HG03103 (cell line): ENCODE measurements around the gene IGFN1.

Experiments
- ATAC-seq: cut with Tn5 transposase; IDR thresholded peaks from one replicate; pipeline ENCODE4 v1.9.1; 2021; ENCODE audit warnings: low read depth; ENCODE audit not compliant: unreplicated experiment

The IGFN1 gene

GRCh38 chr1:201261771-201262547 lies 71.3 kb downstream of the IGFN1 start:
- ATAC-seq: no peak

GRCh38 chr1:201262963-201263608 lies 72.5 kb downstream of the IGFN1 start:
- ATAC-seq: no peak

DNA sequence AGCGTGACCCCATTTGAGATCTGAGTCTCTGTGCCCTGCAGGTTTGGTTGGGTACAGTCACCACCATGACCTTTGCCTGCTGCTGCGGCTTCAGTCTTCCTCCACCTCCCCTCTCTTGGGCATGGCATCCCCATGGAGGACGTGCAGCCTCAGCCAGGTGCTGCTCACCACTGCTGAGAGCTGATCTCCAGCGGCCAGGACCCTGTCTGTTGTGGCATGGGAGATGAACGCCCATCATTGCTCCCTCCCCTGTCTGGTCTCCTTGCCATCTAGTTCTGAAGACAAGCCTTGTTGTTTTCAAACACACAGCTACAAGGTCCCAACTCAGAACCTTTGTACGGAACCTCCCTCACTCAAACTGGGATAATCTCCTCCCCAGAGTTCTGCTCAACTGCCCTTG lies 73.4 kb downstream of the IGFN1 start:
- ATAC-seq: no peak

DNA sequence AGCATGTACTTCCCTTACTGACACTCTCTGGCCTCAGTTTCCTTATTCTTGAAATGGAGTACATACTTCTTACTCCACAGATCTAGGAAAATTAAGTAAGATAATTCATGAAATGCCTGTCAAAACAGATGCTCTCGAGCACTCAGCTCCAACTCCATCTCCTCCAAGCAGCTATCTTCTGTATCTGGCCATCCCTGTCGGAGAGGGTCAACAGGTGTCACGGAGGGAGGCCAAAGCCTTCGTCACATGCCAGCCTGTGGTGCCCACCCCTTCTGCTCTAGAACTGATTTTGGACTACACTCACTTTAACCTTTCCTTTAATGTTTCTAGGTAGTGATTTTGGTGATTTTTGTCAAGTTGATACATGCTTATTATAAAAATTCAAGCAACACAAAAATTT lies 73.9 kb downstream of the IGFN1 start:
- no peak for ATAC-seq

GRCh38 chr1:201265756-201266155 lies 75.1 kb downstream of the IGFN1 start:
- ATAC-seq: no peak

DNA sequence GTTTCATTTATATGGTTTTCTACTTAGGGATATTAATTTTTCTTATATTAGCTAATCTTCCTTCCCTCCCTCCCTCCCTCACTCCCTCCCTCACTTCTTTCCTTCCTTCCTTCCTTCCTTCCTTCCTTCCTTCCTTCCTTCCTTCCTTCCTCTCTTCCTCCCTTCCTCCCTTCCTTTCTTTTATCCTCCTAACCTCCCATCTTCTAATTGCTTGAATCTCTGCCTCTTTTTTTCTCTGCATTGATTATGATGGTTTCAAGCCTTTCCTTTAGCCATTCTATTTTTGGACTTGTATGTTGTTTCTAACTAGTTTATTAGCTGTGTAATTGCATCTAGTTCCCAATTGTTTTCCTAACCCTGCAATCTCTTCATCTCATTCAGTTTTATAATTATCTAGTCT lies 75.7 kb downstream of the IGFN1 start:
- no peak for ATAC-seq

GRCh38 chr1:201266774-201267173 lies 76.2 kb downstream of the IGFN1 start:
- ATAC-seq: no peak

DNA sequence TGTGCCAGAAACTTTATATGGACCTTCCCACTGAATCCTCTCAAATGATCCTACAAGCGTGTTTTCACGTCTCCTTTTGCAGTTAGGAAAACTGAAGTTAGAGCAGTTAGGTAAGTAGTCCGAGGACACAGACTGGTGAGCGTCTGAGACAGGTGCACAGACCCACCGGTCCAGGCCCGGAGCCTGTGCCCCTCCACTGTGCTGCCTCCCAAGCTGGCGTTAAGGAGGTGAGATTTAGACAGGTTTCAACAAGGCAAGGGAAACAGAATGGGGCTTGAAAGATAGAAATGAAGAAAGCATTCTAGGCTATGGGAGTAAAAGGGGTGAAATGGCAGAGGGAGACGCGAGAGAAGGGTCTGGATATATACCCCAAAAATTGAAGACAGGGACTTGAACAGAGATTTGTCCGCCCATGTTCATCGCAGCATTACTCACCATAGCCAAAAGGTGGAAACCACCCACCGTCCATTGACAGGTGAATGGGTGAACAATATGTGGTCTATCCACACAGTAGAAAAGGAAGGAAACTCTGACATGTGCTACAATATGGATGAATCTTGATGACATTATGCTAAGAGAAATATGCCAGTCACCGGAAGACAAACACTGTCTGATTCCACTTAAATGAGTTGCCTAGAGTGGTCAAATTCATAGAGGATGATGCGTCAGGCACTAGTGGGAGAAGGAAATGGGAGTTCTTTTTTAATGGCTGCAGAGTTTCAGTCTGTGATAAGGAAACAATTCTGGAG lies 77.0 kb downstream of the IGFN1 start:
- ATAC-seq: no peak

DNA sequence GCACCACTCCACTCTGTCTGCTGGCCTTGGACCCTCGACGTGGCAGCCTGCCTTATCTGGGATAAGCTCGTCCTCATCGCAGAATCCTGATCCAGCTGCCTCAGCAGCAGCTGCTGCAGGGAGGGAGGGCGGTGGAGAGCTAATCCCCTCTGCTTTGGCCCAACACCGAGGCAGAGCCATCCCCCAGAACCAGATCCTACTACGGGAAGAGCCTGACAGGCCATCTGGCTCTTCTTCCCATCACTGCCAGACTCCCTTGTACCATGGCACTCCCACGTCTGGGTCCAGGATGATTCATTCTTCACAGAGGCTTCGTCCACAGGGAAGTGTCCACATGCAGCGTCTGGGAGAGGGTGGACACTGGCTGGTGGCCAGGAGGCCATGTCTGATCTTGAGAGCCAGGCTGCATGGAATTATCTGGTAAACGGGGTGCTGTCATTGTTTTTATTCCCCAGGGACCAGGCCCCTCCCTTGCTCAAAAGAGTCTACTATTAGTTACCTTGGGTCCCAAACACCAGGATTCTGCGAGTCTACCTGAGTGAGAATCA lies 78.1 kb downstream of the IGFN1 start:
- no peak for ATAC-seq

DNA sequence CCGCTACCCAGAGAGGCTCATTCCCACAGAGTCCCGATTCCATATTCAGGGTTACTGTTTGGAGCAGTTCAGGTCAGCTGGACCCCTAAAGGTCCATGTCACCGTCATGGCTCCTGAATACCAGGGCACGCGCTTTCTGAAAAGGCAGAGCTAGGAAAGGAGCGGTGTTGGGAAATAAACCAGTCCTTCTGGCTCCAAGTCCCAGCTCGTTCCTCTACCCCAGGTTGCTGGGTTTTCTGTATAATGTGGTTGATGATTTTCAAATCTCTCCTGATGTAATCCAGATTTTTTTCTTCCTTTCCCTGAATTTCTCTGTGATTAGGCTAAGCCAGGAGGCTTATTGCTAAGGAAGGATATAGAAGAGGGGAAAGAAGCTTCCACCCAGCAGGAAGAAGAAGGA lies 78.7 kb downstream of the IGFN1 start:
- no peak for ATAC-seq

GRCh38 chr1:201269900-201270410 lies 79.3 kb downstream of the IGFN1 start:
- ATAC-seq: no peak

DNA sequence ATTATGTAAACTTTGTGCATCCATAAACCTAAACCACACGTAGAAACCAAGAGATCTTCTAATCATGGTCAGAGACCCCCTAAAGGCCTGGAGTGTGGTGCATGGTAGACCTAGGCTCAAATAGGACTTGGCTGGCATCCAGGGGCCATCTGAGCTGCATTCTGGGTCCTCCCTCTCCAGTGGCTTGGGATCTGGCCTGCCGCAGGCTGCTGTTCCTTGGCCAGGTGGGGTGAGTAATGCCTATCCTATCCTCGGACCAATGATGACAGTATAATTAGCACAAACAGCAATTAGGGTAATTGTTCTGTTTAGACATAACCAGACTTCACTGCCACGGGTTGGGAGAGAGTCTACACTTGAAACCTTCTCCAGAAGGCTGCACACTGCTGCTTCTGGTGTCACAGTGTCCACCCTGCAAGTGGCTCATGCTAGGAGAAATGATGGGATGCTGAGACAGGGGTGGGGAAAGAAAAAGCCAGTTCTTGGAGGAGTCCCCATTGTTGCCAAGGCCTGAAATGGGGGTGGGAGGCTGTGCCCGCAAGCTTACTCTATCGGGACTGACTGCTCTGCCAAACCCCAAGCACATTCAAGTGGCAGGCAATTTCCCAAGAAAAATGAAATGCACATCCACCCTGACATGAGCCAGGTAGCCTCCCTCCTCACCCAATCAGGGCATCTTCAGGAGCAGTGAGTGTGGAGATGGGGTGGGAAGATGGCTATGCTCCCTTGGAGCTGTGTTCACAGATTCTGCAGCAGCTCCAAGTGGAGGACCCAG lies 80.2 kb downstream of the IGFN1 start:
- ATAC-seq: no peak

DNA sequence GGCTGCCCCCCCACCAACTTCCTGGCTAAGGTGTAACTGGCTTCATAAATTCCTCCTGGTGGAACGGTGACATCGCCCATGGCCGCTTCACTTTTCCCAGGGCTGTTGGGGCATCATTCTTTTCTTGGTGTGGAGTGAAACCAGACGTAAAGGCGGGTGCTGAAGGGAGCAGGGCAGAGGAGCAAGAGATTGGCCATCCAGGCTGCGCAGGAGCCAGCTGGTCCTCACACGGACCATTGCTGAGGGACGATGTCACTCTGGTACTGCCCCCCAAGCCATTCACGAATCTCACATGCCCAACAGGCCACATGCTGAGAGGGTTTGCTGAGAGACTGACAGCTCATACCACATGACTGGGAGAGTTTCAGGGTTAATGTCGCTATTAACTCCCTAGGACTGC lies 82.2 kb downstream of the IGFN1 start:
- no peak for ATAC-seq

DNA sequence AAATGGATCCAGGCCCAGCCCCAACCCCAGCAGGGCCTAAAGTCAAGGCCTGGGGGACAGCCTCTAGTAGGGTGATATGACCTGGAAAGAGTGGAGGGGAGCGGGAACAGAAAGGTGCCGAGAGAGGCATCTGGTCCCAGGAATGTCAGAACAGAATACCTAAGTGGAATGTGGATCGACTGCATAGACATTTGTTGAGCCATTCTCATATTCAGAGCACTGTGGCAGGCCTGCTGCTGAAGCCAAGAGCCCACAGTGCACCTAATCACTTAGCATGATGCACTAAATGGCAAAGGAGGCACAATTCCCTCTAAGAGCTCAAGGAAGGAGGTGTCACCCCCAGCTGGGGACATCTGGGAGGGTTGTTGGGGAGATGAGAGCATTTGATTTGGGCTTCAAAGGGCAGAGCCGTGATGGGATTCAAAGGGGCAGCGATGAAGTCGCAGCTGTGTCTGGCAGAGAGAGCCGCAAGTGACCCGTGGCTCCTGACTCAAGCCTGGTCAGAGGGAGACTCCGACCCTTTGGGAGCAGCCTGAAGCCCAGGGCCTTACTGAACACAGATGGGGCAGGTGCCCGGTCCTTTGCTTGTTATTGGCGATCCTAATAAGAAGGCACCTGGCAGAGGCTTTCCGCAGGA lies 84.1 kb downstream of the IGFN1 start:
- no peak for ATAC-seq

DNA sequence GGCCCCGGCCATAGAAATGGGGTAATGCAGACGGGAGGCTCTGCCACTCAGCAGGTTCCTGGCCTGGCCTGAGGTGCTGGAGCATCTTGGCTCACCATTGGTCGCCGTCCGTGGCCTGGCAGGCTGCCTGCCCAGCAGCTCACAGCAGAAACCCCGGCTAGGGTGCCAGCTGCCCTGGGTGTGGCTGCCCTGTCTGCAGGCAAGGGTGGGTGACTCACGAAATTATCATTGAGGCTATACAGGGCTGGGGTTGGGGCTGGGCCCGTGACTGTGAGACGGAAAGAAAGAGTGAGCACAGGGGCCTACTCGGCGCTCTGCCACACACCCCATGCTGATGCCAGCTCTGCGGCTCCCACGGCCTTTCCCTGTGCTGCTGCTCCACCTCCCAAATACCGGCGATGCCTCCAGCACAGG lies 84.6 kb downstream of the IGFN1 start:
- ATAC-seq: no peak

- ATAC-seq: no peak
Observed at GRCh38 chr1:201276891-201277290, 86.3 kb downstream of the IGFN1 start.

- ATAC-seq: no peak
Observed at GRCh38 chr1:201277441-201277840, 86.8 kb downstream of the IGFN1 start.
